Inflammatory macrophage (primary cell): ENCODE results near the gene ATG7.
"Not testable (repeated sequence)": the region's sequence is repeated elsewhere in the genome, so short reads cannot be mapped to it uniquely, and the experiment has no call there.

Source experiments
- DNase-seq, 2 donors: peaks; one replicate each; pipeline ENCODE4 v3.0.0-alpha.2; 2020 to 2022

Gene ATG7

DNA sequence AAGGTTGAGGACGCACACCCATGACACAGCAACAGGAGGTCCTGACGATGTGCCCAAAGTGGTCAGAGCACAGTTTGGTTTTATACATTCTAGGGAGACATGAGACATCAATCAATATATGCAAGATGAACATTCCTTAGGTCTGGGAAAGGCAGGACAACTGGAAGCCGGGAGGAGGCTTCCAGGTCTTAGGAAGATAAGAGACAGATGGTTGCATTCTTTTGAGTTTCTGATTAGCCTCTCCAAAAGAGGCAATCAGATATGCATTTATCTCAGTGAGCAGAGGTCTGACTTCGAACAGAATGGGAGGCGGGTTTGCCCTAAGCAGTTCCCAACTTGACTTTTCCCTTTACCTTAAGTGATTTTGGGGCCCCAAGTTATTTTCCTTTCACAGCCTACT lies 16.7 kb upstream of the ATG7 start:
- not testable (repeated sequence) for DNase-seq

- no peak for DNase-seq
These were observed 13.2 kb upstream of the ATG7 start for GRCh38 chr3:11258958-11259357.

- no peak for DNase-seq
These were observed 11.7 kb upstream of the ATG7 start for GRCh38 chr3:11260460-11260859.

- DNase-seq = no peak
These were observed 3.2 kb upstream of the ATG7 start for GRCh38 chr3:11269007-11269406.

DNA sequence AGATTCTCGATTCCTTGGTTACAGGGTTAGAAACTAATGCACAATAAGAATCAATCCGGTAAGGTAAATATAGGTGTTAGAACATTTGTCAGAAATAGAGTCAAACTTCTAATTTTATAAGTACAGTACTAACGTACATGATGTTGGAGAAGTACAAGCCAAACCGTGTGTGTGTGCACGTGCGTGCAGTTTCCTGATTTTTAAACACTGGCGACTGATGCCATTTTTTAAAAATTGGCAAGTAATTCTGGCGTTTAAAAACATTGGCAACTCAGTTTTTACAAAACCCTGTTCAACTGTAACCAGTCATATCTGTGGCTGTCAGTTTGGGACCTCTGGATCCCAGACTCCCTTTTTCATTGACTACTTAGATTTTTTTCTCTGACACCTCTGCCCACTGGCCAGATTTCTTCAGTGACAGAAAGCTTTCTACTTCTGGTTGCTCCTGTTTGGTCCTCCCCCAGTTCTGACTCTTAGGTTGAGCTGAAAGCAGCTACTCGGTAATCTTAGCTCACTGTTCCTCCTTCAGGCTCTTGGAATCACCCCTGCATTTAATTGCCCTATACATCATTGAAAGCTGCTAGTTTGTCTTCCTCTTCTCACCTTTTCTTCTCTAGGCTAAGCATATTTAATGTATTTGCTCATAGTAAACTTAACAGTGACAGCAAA lies 843 bp downstream of the ATG7 start:
- peak; percentile 79 to 85 for DNase-seq

DNA sequence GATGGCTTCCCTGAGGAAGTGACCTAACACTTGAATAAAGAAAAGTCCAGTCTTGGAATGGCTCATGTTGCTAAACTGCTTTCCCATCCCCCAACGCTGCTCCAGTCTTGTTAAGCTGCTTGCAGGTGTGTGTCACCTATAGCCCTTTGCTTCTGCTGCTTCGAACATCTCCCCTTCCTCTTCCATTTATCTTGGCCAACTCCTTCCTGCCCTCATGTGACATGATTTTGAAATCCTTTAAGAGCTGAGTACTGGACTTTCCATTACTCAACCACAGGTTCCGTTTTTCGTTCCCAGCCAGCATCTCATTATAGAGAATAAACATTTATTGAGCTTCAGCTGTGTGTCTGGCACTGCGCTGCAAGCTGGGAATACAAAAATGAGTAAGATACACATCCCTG lies 1.7 kb downstream of the ATG7 start:
- peak; percentile 95 to 96 for DNase-seq

DNA sequence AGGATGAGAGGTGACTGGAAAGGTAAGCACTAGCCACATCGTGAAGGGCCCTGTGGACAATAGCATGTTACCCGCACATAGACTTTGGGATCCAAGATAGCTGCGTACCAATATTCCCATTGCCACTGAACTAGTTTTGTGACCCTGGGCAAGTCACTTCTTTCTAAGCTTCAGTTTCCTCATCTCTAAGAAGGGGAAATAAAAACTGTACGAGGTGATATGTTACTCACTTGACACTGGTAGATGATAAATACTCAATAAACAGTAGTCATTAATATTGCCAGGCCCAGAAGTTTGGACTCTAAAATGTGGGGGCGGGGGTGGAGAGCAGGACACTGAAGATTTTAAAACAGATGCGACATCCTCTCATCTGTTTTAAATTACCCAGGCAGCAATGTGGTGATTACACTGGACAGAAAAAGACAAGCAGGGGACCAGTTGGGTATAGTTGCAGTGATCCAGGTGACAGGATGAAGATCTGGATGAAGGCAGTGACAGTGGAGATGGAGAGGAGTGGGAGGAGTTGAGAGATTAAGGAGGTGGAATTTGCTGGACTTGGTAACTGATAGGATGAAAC lies 2.5 kb downstream of the ATG7 start:
- peak; percentile 41 to 49 for DNase-seq

GRCh38 chr3:11275926-11276325 lies 3.7 kb downstream of the ATG7 start:
- DNase-seq = peak; percentile 40 to 64

GRCh38 chr3:11276901-11277300 lies 4.7 kb downstream of the ATG7 start:
- no peak for DNase-seq

DNA sequence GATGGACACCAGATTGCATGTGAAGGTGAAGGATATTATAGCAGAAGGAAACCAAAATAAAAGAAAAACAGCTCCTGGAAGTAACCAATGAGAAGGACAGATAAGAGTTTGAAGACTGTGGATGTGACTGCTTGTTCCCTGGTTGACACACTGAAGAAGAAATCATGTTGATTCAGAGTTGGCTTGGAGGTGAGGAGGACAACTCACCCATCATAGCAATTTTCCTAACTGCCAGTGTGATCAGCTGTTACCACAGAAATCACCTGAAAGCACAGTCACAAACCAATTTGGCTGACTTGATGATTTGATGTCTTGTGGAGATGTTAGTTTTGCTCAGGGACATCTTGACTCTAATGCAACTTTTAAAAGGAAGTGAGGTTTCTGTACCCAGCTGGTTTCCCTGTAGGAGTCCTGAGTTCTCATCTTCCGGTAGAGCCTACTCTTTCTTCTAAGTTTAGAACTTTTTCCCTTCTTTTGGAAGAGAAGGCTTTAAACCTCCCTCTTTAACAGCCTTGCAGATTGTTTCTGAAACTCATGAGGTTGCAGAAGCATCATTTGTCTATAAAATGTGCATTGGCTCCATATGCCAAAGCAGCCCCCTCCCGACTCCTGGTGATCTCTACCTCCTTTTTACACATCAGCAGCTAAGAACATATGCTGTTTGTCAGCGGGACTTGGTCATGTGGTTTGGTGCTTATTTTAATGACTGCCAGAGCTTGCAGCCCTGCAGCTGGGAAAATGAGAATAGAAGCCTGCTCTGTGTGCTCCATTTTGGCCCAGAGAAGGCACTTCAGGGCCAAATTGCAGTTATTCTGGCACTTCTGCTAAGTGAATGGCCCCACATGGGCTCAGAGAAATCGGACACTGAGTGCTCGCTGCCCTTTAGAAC lies 10.3 kb downstream of the ATG7 start:
- DNase-seq = peak; percentile 48 to 66

DNA sequence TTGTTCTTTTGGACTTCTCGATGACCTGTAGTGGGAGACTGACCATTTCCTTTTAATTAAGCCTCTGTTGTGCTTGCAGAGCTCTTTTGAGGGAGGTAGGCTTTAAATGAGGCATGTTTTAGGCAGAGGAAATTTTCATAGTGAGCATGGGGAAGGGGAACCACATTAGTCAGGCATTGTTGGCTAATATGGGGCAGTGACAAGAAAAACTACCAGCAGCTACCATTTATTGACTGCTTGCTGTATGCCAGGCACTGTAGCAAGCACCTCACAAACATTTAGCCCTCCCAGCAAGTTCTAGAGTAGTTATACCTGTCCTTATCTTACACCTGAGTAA lies 10.9 kb downstream of the ATG7 start:
- peak; percentile 59 to 79 for DNase-seq

- no peak for DNase-seq
These were observed 11.8 kb downstream of the ATG7 start for GRCh38 chr3:11284011-11284410.

DNA sequence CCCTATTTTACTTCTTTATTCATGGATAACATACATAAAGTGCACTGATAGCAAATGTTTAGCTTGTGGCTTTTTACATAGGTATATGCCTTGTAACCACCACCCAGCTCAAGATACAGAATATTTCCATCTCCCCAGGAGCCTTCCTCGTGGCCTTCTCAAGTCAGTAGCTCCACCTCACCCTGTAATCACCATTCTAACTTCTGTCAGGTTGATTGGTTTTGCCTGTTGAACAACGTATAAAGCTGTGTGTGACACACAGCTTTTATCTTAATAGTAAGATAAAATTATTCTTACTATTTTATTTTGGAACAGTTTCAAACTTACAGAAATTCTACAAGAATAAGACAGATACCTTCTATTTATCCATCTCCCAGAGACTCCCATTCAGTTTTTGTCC lies 13.3 kb downstream of the ATG7 start:
- no peak for DNase-seq

DNA sequence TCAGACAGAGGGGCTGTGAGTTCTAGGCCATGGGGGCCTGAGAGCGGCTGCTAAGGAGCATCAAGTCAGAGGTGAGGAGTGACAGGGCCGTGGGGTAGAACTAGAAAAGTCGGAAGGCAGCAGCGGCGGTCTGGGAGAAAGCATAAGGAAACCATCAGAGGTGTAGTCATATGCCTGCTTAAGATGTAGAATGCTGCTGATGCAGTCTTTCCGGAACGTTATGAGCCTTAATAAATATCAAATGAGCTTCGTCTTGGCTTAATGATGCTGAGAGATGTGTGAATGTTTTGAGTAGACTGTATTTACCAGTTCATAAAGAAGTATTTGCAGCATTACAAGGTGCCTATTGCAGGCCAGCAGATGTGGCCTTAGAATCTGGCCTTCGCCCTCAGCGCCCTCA lies 15.2 kb downstream of the ATG7 start:
- no peak for DNase-seq

- DNase-seq = peak; percentile 20 to 30
These were observed 15.9 kb downstream of the ATG7 start for GRCh38 chr3:11288021-11288491.

DNA sequence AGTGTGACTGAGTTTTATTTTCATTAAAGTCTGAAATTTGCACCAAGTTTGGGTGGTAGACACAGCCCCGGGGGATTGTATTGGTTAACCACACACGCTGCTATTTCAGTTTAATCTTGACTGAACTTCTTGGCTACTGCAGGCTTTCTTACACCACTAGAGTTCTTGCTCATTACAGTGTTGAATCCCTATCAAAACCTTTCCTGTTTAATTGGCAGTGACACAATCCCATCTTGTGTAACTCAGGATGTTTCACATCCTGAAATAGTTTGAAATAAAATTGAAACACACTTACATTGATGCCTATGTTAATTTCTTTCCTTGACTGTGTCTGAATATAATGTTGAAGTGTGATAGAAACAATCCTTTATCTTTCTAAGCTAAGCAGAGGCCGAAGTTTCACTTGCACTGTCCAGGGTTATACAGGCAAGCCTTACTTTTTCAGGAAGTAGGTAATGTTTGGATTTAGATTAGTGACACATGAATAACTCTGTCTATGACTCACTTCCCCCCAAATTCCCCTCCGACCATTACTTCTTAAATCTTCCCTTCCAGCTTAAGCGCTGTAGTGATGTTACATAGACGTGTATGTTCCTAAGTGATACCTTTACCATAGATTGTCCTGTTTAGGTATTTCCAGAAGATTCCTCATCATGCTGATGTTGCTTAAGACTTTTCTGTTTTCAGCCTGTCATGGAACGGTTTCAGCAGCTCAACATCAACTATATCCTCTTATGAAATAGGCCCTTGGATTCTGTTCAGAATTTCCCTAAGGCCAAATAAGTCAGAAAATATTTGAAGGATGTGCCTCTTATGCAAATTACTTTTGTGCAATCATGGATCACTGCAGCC lies 16.8 kb downstream of the ATG7 start:
- peak; percentile 84 to 87 for DNase-seq

DNA sequence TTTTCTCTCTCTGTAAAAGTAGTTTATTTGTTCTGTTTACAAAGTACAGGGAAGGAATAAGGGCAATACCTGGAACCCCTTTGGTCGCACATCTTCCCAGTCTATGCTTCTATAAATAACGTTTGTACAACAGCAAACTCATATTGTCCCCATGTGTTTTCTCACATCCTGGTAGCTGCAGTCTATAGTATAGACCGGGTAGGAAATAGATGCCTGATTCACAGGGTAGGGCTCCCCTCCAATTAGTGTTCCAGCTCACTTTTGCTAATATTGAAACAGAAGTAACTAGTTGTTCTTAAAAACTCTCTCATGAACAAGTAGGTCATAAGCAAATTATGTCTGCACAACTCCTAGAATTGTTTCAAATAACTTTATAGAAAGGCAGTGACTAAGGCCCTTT lies 17.7 kb downstream of the ATG7 start:
- no peak for DNase-seq

DNA sequence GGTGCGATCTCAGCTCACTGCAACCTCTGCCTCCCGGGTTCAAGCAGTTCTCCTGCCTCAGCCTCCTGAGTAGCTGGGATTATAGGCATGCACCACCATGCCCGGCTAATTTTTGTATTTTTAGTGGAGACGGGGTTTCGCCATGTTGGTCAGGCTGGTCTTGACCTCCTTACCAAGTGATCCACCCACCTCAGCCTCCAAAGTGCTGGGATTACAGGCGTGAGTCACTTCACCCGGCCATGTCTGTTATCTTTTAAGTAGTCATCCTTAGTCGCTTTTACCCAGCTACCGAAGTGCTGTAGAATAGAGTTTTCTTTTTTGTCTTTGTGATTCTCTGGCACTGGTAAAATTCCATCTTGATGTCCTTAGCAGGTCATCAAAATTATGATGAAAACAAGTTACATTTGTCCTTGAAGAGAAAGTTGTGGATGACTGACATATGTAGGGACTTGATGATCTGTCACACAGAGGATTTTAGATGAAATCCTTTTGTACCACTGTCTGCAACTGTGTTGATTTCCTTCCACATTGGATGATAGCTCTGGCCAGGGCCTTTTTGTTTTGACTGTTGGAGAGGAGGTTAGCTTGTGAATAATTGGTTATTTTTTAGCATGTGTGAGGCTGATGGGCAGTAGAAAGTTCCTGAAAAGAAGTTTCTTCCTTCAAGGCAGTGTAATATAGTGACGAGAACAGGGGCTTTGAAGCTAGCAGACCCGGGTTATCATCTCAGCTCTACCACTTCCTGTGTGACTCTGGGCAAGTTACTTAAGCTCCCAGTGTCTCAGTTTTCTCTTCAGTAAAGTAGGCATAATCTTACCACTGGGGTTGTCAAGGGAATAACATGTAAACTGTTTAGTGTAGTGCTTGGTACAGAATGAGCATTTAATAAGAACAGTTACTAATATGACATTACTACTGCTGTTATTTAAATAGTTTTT lies 18.8 kb downstream of the ATG7 start:
- peak; percentile 53 to 64 for DNase-seq

DNA sequence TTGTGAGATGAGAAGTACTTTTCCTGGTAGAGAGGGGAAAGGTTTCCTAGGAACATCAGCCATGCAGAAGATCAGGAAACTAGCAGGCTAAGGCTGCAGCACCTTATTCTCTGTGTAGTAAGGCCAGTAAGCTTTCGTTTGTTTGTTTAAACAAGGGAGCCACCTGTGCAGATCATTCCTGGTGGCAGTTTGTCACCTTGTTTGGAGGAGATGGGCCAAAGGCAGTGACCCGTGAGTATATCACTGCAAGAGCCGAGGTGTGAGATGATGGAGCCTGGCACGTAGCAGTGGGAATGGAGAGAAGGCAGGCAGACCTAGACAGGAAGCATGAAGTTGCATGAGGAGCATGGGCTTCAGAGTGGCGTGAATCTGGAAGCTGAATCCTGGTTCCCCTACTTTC lies 19.6 kb downstream of the ATG7 start:
- no peak for DNase-seq

DNA sequence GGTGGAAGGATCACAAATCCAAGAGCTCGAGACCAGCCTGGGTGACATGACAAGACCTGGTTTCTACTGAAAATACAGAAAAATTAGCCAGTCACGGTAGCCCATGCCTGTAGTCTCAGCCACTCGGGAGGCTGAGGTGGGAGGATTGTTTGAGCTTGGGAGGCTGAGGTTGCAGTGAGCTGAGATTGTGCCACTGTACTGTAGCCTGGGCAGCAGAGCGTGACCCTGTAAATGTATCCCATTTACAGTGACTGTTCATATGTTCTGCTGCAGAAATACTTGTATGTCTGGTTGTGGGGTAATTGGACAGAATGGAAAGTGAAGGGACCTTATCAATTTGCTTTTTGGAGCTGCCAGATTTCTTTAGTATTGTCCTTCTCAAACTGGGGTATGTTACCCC lies 24.9 kb downstream of the ATG7 start:
- no peak for DNase-seq

GRCh38 chr3:11300970-11301369 lies 28.8 kb downstream of the ATG7 start:
- no peak for DNase-seq

DNA sequence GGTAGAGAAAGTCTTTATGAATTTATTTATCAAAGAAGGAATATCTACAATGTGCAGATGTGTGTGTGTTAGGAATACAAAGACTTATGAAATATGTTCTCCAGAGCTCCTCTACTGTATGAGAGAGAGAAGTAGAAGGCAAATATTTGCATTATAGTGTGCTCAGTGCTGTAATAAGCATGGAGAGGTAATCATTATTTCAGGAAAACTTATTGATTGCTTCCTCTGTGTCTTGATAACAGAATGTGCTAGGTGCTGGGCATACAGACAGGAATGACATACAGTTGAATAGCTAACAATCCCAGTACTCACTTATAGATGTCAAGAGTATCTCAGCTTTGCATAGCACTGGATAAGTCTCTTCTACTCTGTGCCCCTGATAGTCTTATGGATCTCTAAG lies 30.2 kb downstream of the ATG7 start:
- DNase-seq = no peak
